Testis (tissue), 2 donors: ENCODE results near the gene DENND1A.

Source experiments
- POLR2A ChIP-seq: fragments of 450-650 bp; IDR thresholded peaks from one replicate; pipeline ENCODE4 v1.6.1; 2017; ENCODE audit warnings: antibody characterized with exemption, mild to moderate bottlenecking, moderate library complexity
- TF ChIP-seq, protein P1 (sequence below), 3 experiments: fragments of 450-650 bp in 2 of 3; fragments of 200-600 bp in 1 of 3; sonication (generic) in 1 of 3; IDR thresholded peaks; one replicate each; pipeline ENCODE4 v1.5.1; 2016 to 2019; ENCODE audit warnings: antibody characterized with exemption in 3 of 3, mild to moderate bottlenecking in 2 of 3, moderate library complexity in 1 of 3

DNA sequence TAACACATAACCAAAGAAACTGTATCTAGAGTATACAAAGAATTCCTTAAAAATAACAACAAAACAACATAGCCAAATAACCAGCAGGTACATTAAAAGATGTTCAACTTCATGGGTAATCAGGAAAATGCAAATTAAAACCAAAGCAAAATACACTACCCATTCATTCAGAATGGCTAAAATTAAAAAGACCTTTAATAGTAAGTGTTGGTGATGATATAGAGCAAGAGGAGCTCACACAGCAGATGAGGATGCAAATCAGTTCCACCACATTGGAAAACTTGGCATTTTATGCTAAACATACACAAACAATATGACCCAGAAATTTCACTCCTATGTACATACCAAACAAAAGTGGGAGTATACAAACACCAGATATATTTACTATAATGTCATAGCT lies 97.8 kb downstream of the DENND1A start:
- TF ChIP-seq, protein P1, sequence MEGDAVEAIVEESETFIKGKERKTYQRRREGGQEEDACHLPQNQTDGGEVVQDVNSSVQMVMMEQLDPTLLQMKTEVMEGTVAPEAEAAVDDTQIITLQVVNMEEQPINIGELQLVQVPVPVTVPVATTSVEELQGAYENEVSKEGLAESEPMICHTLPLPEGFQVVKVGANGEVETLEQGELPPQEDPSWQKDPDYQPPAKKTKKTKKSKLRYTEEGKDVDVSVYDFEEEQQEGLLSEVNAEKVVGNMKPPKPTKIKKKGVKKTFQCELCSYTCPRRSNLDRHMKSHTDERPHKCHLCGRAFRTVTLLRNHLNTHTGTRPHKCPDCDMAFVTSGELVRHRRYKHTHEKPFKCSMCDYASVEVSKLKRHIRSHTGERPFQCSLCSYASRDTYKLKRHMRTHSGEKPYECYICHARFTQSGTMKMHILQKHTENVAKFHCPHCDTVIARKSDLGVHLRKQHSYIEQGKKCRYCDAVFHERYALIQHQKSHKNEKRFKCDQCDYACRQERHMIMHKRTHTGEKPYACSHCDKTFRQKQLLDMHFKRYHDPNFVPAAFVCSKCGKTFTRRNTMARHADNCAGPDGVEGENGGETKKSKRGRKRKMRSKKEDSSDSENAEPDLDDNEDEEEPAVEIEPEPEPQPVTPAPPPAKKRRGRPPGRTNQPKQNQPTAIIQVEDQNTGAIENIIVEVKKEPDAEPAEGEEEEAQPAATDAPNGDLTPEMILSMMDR (IDR thresholded peaks at IDR 0.05), result no peak
- TF ChIP-seq POLR2A, result no peak
